Suprapubic skin (tissue), 4 donors: ENCODE results near the gene SLCO1B3. TPM values are rescaled to one million over a fixed set of nuclear protein-coding genes. Genes with fewer than 3 reads are reported as not detected.

Experiments
- DNase-seq, 2 donors: peaks; one replicate each; pipeline ENCODE4 v3.0.0-alpha.2; 2019; ENCODE audit warnings: low spot score in 2 of 2
- H3K27ac ChIP-seq: fragments of 200-600 bp; sonication (generic); one replicate; pipeline ENCODE4 v1.5.1; 2019
- H3K27me3 ChIP-seq: fragments of 200-600 bp; sonication (generic); one replicate; pipeline ENCODE4 v1.5.1; 2019
- H3K36me3 ChIP-seq: fragments of 200-600 bp; sonication (generic); one replicate; pipeline ENCODE4 v1.5.1; 2019
- H3K4me1 ChIP-seq: fragments of 200-600 bp; sonication (generic); one replicate; pipeline ENCODE4 v1.5.1; 2019
- H3K4me3 ChIP-seq: fragments of 200-600 bp; sonication (generic); one replicate; pipeline ENCODE4 v1.5.1; 2019; ENCODE audit warnings: mild to moderate bottlenecking
- H3K9me3 ChIP-seq: fragments of 200-600 bp; sonication (generic); one replicate; pipeline ENCODE4 v1.5.1; 2019
- CTCF ChIP-seq, 2 donors: fragments of 200-600 bp in 1 of 2; fragments of 450-650 bp in 1 of 2; sonication (generic) in 1 of 2; IDR thresholded peaks; one replicate each; pipeline ENCODE4 v1.5.1; 2016 to 2019; ENCODE audit warnings: antibody characterized with exemption in 2 of 2, mild to moderate bottlenecking in 1 of 2, moderate library complexity in 1 of 2
- EP300 ChIP-seq: sonication (generic); formaldehyde crosslinking; IDR thresholded peaks from one replicate; pipeline ENCODE4 v1.6.1; 2017; ENCODE audit warnings: antibody characterized with exemption
- POLR2A ChIP-seq, 2 donors: fragments of 450-650 bp; IDR thresholded peaks; one replicate each; pipeline ENCODE4 v1.6.1; 2017; ENCODE audit warnings: antibody characterized with exemption in 2 of 2, mild to moderate bottlenecking in 2 of 2, moderate library complexity in 2 of 2
- POLR2AphosphoS5 ChIP-seq, 3 donors: sonication (generic); formaldehyde crosslinking; IDR thresholded peaks; one replicate each; pipeline ENCODE4 v1.6.1; 2017; ENCODE audit warnings: antibody characterized with exemption in 3 of 3
- WGBS: methylation state at CpG from one replicate; pipeline ENCODE4 v1.1.5; 2018; 5-methylcytosine and 5-hydroxymethylcytosine counted together
- total RNA-seq, 4 donors: library from RNA; depleted of rRNA; stranded (reverse); fragments of >200 nt; gene quantifications; one replicate each; pipeline ENCODE4 v1.1.0, GENCODE V29; 2016

The SLCO1B3 gene
- total RNA-seq, 4 donors from 2014 or later = not detected

- 58% methylated on average over 4 of the region's 4 CpGs for WGBS
- no peaks in the 10 kb centered on the region for H3K9me3 ChIP-seq
These were observed 22.4 kb downstream of the SLCO1B3 start for GRCh38 chr12:20832911-20833310.

DNA sequence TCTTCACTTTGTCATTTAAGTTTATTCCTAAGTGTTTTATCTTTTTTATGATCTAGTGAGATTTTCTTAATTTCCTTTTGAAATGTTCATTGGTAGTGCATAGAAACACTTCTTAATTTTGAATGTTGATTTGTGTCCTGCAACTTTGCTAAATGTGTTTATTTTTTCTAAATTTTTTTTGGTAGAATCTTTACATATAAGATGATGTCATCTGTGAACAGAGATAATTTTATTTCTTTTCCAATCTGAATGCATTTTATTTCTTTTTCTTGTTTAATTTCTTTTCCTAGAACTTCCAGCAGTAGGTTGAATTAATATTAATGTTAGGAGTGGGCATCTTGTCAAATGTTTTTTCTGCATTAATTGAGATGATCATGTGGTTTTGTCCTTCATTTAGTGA is 42.1 kb downstream of the SLCO1B3 start:
- H3K27me3 ChIP-seq = no peaks in the 10 kb centered on the region
- H3K36me3 ChIP-seq = no peaks in the 10 kb centered on the region
- no peak overlapping the region for H3K4me3 ChIP-seq
- no peak for DNase-seq
- H3K4me1 ChIP-seq = no peaks in the 10 kb centered on the region
- peaks cover 4% of the 10 kb centered on the region for H3K9me3 ChIP-seq
- TF ChIP-seq POLR2AphosphoS5 (IDR thresholded peaks at IDR 0.05) (no peak), EP300 (no peak), CTCF (IDR thresholded peaks at IDR 0.05) (no peak)
- no peak overlapping the region for H3K27ac ChIP-seq

More at GRCh38 chr12:20832911-20833310, 22.4 kb downstream of the SLCO1B3 start:
- TF ChIP-seq POLR2A (IDR thresholded peaks at IDR 0.05) (no peak), EP300 (no peak), CTCF (IDR thresholded peaks at IDR 0.05) (no peak), POLR2AphosphoS5 (IDR thresholded peaks at IDR 0.05) (no peak)
- no peaks in the 10 kb centered on the region for H3K36me3 ChIP-seq
- no peaks in the 10 kb centered on the region for H3K4me1 ChIP-seq
- H3K27ac ChIP-seq = no peak overlapping the region
- H3K4me3 ChIP-seq = no peak overlapping the region
- no peaks in the 10 kb centered on the region for H3K27me3 ChIP-seq
- DNase-seq = no peak

DNA sequence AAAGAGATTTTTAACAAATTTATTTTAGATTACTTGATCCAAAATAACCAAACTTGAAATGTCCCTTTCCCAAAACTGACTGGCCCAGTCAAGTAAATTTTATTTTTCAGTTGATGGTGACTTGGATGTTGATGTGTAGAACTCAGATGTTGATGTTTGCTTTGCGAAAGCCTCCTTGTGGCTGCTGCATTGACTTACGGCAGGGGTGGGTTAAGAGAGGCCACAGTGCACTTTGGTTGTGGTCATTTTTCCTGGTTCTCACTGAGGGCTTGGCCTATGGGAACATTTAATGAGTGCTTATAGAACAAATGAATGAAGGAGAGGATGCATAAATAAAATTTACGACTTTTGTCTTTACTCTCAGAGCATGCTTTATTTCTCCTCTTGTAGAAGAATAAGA is 52.6 kb downstream of the SLCO1B3 start:
- Histone ChIP-seq H3K4me1 (no peaks in the 10 kb centered on the region), H3K36me3 (no peaks in the 10 kb centered on the region), H3K4me3 (no peak overlapping the region), H3K27ac (no peak overlapping the region), H3K27me3 (no peaks in the 10 kb centered on the region), H3K9me3 (no peaks in the 10 kb centered on the region)
- WGBS = 91% methylated on average over 3 of the region's 3 CpGs
- TF ChIP-seq CTCF (IDR thresholded peaks at IDR 0.05) (no peak), POLR2AphosphoS5 (IDR thresholded peaks at IDR 0.05) (no peak), POLR2A (IDR thresholded peaks at IDR 0.05) (no peak), EP300 (no peak)
- DNase-seq = no peak

- H3K36me3 ChIP-seq = no peaks in the 10 kb centered on the region
- no peak overlapping the region for H3K27ac ChIP-seq
- 31% methylated on average over 2 of the region's 2 CpGs for WGBS
- TF ChIP-seq POLR2A (IDR thresholded peaks at IDR 0.05) = no peak
- no peak for TF ChIP-seq EP300
- TF ChIP-seq POLR2AphosphoS5 (IDR thresholded peaks at IDR 0.05) = no peak
- no peak for TF ChIP-seq CTCF (IDR thresholded peaks at IDR 0.05)
- H3K27me3 ChIP-seq = no peaks in the 10 kb centered on the region
- no peak for DNase-seq
- no peak overlapping the region for H3K4me3 ChIP-seq
- H3K4me1 ChIP-seq = no peaks in the 10 kb centered on the region
- H3K9me3 ChIP-seq = no peaks in the 10 kb centered on the region
These were observed 55.4 kb downstream of the SLCO1B3 start for GRCh38 chr12:20865873-20866272.

DNA sequence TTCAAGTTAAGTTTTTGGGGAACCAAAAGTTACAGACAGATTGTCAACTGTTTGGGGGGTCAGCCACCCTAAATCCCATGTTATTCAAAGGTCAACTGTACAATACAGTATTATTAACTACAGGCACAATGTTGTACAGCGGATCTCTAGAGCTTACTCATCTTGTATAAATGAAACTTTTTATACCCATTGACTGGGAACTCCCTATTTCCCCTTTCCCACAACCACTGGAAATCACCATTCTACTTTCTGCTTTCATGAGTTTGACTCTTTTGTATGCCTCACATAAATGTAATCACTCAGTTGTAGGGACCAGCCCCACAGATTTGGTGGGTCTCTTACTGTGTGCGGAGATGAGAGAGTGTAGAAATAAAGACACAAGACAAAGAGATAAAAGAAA is 57.8 kb downstream of the SLCO1B3 start:
- TF ChIP-seq EP300 (no peak), CTCF (IDR thresholded peaks at IDR 0.05) (no peak), POLR2AphosphoS5 (IDR thresholded peaks at IDR 0.05) (no peak)
- Histone ChIP-seq H3K36me3 (no peaks in the 10 kb centered on the region), H3K4me1 (no peaks in the 10 kb centered on the region), H3K4me3 (no peak overlapping the region), H3K27me3 (no peaks in the 10 kb centered on the region), H3K9me3 (no peaks in the 10 kb centered on the region), H3K27ac (no peak overlapping the region)
- 89% methylated on average over 2 of the region's 2 CpGs for WGBS
- no peak for DNase-seq
